Stimulated activated CD8-positive, alpha-beta memory T cell treated with anti-CD3 and anti-CD28 coated beads, Interleukin-7, amount 100 ng/mL, for 48 hours (primary cell): Measurements from ENCODE around the gene DAPK3.
A peak's percentile ranks its signal among the peaks of the same experiment; 100 is the strongest.
"Not testable (repeated sequence)": the region's sequence is repeated elsewhere in the genome, so short reads cannot be mapped to it uniquely, and the experiment has no call there.

Source experiments
- DNase-seq, 2 donors: peaks; one replicate each; pipeline ENCODE4 v3.0.0-alpha.2; 2020; ENCODE audit warnings: low read depth in 1 of 2; ENCODE audit errors: extremely low read depth in 1 of 2

Gene DAPK3

DNA sequence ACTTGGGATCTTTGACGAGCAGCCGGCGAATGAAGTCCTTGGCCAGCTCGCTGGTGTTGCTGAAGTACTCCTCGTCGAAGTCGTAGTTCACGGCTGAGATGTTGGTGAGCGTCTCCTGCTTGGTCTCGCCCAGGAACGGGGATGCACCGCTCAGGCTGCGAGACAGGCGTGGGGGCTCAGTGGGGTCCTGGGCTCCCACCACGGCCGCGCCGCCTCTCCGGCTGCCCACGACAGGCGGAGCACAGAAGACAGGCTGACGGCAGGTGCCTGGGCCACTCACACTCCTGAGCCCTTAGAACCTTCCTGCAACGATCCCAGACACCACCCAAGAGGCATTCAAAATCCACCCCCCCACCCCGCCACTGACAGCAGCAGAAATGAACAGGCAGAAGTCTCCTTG lies 9.9 kb downstream of the DAPK3 start:
- no peak for DNase-seq

DNA sequence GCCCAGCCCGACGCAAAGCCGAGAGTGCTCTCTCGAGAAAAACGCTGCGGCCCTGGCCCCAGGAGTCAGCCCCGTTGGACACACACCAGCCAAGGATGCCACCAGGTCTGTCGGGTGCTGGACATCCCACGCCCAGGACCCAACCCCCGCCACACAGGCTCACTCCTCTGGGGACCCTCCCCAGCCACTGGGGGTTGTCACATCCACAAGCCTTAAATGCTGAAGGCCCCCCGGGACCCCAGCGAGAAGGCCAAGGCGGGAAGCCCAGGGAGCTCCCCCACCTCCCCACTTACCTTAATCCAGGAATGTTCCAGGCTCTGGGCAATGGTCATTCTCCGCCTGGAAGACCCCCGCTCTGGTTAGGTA lies 11.2 kb downstream of the DAPK3 start:
- DNase-seq = no peak

DNA sequence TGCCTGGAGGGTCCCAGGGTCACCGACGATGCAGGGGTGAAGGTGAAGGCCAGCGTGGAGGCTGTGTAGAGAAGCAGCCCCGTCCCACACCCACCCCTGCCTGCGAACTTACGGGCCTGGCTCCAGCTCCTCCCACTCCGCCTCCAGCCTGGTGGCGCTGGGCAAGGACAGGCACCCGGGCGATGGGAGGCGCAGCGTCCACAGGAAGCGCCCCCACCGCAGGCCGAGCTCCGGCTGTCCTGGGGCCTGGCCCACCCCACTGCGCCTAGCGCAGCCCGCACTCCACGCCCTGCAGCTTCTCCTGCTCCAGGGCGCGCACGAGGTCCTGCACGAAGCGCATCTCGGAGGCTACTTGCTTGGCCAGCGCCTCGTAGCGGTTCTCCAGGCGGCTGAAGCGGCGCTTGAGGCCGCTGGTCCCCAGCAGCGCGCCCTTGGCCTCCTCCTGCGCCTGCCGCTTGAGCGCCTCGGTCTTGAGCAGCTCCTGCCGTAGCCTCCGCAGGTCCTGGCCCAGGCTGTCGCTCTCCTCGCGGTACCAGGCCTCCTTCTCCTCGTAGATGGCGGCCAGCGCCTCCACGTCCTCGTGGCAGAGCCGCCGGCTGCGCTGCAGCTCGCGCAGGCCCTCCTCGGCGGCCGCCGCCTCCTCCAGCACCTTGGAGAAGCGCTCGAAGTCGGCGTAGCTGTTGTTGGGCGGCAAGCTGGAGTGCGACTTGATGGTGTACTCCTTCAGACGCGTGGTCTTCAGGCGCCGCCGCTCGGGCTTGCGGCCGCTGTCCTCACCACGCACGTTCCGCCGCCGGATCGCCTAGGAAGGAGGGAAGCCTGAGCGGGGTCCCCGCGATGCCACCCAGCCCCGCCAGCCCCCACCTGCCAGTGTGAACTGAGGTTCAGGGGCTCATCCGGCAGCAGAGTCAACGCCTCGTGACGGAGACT lies 11.8 kb downstream of the DAPK3 start:
- no peak for DNase-seq

DNA sequence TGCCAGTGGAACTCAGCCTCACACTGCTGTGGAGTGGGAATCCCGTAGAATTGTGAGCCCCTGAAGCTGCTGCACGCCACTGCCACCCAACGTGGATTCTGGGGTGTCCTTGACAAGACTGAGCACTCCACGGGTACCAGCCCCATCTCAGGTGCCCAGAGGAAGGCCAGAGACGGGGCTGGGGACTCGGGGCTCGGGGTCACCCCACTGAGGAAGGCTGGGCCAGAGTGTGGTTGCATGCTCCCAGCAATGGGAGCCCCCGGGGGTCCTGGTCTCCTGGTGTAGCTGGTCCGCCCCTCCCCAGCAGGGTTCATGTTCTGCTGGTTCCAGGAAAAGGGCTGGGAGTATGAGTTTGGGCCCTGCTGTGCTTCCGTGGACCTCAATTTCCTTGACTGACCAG lies 15.2 kb downstream of the DAPK3 start:
- no peak for DNase-seq

DNA sequence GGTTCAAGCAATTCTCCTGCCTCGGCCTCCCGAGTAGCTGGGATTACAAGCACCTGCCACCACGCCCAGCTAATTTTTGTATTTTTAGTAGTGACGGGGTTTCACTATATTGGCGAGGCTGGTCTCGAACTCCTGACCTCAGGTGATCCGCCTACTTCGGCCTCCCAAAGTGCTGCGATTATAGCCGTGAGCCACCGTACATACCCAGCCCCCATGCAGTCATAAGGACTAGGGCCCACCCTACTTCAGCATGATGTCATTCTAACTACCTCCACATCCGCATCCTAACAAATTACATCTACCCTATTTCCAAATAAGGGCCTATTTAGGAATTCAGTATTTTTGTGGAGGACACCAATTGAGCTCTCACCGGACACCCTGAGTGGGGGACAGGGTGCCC lies 15.6 kb downstream of the DAPK3 start:
- DNase-seq = not testable (repeated sequence)

DNA sequence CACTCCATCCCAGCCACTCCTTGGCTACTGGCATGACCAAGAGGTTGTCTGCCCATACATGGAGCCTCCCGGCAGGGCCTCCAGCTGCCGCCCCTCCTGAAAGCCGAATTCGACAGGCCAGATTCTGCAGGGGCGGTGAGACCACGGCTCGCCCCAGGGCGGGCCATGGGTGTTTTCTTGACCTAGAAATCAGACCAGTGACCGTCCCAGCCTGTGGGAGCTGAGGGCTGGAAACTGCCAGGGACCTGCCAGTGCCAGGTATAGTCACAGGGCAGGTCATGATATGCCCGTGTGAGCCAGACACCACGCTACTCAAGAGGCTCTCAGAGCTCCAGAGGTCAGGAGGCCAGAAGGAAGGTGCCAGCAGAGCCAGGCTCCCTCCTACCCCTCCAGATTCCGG lies 16.8 kb downstream of the DAPK3 start:
- DNase-seq = no peak

DNA sequence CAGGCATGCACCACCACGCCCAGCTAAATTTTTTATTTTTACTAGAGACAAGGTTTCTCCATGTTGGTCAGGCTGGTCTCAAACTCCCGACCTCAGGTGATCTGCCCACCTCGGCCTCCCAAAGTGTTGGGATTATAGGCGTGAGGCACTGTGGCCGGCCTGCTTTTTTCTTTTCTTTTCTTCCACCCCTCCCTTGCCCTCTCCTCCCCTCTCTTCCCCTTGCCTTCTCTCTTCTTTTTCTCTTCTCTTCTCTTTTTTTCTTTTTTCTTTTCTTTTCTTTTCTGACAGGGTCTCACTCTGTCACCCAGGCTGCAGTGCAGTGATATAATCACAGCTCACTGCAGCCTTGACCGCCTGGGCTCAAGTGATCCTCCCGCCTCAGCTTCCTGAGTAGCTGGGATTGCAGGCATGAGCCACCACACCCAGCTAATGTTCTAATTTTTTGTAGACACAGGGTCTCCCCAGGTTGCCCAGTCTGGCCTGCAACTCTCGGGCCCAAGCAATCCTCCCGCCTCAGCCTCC lies 18.1 kb downstream of the DAPK3 start:
- not testable (repeated sequence) for DNase-seq

DNA sequence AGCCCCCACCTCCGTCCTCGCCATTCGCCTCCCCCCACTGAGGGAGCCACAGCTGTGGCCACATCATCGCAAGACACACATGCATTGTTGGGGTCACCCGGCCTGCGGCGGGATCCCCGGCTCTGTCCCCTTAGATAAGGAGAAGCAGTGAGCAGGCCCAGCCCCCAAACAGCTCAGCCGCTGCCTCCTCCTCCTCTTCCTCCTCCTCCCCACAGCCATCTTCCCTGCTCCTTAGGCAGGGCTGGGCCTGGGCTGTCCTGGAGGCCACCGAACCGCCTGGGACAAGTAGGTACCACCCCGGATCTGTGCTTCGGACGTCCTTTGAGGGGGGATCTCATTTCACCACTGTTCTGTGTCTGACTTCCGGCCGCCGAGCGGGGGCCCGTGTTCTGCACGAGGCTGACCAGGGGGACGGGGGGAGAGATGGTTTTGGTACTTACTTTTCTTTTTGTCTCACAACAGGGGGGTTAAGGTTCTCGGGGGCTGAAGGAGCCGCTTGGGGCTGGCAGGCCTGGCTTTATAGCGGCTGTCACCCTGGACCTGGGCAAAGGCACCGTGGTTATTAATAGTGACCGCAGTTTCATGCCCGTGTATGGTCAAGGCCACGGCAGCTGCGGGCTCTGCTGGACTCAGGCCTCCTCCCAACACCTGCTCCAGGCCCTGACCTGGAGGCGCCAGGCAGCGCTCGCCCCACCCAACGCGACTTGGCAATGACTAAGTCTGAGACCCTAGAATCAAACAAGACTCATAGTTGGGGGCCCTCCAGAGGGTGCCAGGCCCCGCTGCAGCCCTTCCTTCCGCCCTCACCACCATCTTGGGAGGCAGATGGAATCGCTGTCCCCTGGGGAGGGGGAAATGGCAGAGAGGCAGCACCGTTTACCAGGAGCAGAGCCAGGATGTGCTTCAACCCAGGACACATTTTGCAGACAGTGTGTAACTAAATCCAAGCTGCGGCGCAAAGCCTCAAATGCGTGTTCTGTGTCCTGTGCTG lies 19.7 kb downstream of the DAPK3 start:
- DNase-seq = peak in 1 of 2 donors; percentile 24

DNA sequence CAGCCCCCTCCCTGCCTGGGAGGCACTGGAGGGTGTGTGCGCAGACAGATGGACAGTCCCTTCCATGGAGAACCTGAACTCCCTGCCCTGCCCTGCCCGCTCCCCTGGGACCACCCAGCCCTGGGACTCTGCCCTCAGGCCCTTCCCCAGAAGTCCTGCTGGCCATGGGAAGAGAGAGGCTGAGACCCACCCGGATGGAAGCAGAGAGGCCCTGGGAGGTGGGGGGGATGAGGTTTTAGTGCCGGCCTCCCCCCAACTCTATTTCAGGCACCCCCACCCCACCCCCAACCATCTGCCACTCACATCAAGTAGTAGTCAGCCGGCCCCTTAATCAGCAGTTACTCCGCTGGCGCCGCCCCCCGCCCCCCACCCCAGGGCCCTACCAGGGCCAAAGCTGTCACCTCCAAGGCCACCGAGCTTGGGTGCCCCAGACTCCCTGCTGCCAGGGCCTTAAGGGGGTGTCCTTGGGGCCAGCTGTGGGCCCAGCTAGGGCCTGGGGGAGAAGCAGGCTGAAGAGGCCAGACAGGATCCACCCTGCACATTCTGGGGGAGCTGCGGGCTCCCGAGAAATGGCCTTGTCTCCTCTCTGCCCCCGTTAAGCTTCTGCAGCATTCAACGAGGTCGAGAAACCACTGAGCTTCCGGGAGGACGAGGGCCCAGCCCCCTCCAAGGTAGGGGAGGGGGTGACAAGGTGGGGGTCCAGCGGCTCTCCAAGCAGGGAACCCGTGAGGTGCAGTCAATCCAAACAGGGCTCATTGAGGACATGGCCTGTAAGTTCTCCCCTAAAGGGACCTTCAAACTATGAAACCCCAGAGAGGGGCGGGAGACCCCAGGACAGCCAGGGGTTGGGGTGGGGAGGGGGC lies 20.7 kb downstream of the DAPK3 start:
- DNase-seq = no peak

DNA sequence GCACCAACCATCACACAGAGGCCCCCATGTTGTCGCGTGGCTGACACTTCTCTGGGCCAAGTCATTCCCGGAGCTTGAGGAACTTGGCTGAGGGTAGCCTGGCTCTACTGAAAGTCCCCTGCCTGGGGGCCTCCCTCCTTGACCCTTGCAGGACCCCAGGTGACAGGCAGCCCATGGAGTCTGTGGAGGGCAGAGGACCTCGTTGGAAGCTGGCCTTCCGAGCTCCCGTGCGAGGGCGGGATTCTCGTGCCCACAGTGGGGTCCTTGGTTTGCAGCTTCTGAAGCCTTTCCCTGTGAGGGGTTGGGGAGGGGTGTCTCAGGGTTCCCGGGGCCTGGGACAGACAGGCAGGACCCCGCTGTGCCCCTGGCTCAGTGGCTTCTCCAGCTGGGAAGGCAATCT lies 21.6 kb downstream of the DAPK3 start:
- DNase-seq = no peak

DNA sequence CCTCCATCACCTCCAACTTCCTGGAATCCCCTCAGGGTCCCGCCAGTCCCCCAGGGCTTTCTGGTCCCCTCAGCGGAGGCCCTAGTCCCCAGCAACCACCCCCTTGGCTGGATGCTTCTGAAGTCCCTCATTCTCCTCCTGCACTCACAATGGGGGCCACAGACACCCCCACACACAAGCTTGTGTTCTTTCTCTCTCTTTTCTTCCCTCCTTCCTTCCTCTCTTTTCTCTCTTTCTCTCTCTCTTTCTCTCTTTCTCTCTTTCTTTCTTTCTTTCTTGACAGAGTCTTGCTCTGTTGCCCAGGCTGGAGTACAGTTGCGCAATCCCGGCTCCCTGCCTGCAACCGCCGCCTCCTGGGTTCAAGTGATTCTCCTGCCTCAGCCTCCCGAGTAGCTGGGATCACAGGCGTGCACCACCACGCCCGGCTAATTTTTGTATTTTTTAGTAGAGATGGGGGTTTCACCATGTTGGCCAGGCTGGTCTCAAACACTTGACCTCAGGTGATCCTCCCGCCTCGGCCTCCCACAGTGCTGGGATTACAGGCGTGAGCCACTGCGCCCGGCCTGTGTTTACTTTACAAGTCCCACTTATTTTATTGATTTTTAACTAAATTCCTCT lies 23.5 kb downstream of the DAPK3 start:
- not testable (repeated sequence) for DNase-seq

DNA sequence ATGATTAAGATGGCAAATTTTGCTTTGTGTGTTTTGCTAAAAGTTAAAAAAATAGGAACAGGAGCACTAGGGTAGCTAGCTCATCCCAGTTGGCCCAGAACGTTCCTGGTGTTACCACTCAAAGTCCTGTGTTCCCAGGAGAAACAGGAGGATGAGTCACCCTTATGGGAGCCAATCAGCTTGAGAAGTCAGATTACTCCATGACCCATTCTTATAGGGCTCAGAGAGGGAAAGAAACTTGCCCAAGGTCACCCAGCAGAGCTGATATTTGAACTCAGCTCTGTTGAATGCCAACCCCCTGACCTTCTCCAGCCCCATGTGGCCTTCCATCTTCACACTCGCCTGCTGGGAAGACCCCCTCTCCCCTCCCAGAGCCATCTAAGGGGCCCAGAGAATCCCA lies 25.1 kb downstream of the DAPK3 start:
- no peak for DNase-seq

DNA sequence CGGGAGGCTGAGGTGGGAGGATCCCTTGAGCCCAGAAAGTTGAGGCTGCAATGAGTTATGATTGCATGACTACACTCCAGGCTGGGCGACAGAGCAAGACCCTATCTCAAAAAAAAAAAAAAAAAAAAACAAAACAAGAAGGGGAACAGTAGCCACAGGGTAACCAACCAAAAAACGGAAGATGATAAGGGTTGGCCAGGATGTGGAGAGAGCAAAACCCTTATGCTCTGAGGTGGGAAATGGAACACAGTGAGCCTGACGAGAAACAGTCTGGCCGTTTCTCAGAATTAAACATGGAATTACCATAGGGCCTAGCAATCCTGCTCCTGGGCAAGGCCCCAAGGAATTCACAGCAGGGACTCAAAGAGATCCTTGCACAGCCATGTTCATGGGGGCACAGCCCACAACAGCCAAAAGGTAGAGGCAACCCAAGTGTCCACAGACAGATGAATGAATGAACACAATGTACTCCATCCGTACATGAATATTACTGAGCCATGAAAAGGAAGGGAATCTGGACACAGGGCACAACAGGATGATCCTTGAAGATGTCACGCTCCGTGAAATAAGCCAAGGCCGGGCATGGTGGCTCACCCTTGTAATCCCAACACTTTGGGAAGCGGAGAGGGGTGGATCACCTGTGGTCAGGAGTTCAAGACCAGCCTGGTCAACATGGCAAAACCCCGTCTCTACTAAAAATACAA lies 26.7 kb downstream of the DAPK3 start:
- no peak for DNase-seq

DNA sequence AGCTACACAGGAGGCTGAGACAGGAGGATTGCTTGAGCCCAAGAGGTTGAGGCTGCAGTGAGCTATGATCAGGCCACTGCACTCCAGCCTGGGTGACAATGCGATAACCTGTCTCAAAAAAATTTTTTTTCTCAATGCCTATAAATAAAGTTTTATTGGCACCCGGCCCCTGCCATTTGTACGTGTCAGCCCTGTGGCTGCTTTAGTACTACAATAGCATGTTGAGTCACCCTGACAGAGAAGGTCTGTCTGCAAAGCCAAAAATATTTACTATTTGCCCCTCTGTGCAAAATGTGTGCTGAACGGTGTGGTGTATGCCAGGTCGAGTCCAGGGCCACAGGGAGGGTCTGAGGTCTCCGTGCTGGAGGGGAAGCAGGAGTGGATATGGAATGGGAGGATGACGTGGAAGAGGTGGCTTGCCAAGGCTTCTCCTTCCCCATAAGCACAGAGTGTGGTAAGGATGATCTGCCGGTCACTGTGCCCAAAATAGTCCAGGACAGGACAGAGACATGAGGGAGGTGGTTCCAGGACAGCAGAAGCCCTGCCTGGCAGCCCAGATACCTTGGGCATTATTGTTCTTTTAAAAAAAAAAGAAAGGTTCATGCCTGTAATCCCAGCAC lies 28.0 kb downstream of the DAPK3 start:
- DNase-seq = no peak

DNA sequence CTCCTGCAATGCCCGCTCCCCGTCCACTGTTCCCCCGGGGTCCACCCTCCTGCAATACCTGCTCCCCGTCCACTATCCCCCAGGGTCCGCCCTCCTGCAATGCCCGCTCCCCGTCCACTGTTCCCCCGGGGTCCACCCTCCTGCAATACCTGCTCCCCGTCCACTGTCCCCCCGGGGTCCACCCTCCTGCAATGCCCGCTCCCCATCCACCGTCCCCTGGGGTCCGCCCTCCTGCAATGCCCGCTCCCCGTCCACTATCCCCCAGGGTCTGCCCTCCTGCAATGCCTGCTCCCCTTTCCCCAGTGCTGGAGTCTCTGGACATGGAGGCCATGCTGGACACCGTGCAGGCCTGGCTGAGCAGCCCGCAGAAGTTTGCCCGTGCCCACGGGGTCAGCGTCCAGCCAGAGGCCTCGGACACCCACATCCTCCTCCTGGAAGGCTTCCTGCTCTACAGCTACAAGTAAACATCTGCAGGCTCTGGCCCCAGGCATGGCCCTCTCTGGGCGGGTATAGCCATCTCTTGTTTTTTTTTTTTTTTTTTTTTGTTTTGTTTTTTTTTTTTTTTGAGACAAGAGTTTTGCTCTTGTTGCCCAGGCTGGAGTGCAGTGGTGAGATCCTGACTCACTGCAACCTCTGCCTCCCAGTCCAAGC lies 32.5 kb downstream of the DAPK3 start:
- not testable (repeated sequence) for DNase-seq

DNA sequence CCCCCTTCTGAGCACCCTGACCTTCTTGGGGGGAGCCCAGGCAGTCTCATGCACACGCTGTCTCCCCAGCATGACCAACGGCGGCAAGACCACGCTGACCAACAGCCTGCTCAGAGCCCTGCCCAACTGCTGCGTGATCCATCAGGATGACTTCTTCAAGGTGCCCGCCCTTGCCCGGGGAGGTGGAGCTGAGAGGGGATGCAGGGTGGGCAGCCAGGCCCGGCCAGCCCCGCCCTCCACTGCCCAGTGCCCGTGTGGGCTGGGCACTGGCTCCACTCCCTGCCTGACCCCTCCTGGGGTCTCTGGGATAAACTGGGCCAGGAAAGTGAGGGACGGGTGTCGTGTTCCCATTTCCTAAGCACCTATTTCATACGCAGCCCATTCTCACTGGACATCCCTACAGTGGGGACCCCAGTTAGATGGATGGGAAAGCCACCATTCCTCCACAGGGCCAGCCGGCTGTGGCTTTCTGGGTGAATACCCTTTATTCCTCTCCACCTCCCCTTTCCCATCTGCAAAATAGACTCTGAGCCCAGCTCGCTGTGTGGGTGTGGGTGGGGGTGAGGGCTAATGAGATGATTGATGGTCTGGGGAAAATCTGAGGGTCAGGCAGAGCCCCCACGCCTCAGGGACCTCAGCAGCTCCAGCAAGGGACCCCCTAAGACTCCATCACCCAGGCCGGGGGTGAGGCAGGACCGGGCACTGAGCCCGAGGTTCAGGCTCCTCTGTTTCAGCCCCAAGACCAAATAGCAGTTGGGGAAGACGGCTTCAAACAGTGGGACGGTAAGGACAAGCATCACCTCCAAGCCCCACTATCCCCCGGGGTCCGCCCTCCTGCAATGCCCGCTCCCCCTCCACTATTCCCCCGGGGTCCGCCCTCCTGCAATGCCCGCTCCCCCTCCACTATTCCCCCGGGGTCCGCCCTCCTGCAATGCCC lies 34.1 kb downstream of the DAPK3 start:
- no peak for DNase-seq
